HG02588 (cell line): ENCODE data around the gene SLC22A1.
"Not testable (repeated sequence)": the region's sequence is repeated elsewhere in the genome, so short reads cannot be mapped to it uniquely, and the experiment has no call there.

Experiments
- ATAC-seq: cut with Tn5 transposase; IDR thresholded peaks from one replicate; pipeline ENCODE4 v1.9.1; 2021; ENCODE audit warnings: mild to moderate bottlenecking, moderate library complexity; ENCODE audit not compliant: unreplicated experiment

The SLC22A1 gene

GRCh38 chr6:160093061-160093460, 28.6 kb upstream of the SLC22A1 start:
- ATAC-seq = no peak

GRCh38 chr6:160093946-160094345, 27.7 kb upstream of the SLC22A1 start:
- ATAC-seq = no peak

GRCh38 chr6:160095146-160095845, 26.3 kb upstream of the SLC22A1 start:
- ATAC-seq = no peak

GRCh38 chr6:160101277-160102205, 20.1 kb upstream of the SLC22A1 start:
- ATAC-seq = no peak

- no peak for ATAC-seq
Measured at GRCh38 chr6:160102399-160102798, 19.2 kb upstream of the SLC22A1 start.

GRCh38 chr6:160102956-160103824, 18.4 kb upstream of the SLC22A1 start:
- ATAC-seq = no peak

GRCh38 chr6:160103825-160104100, 17.9 kb upstream of the SLC22A1 start:
- no peak for ATAC-seq

- ATAC-seq = no peak
Measured at GRCh38 chr6:160104821-160105517, 16.6 kb upstream of the SLC22A1 start.

GRCh38 chr6:160106010-160106409, 15.6 kb upstream of the SLC22A1 start:
- no peak for ATAC-seq

GRCh38 chr6:160106701-160107100, 14.9 kb upstream of the SLC22A1 start:
- ATAC-seq = no peak

GRCh38 chr6:160108077-160108476, 13.5 kb upstream of the SLC22A1 start:
- no peak for ATAC-seq

GRCh38 chr6:160110586-160111123, 11.0 kb upstream of the SLC22A1 start:
- no peak for ATAC-seq

GRCh38 chr6:160111806-160112205, 9.8 kb upstream of the SLC22A1 start:
- no peak for ATAC-seq

GRCh38 chr6:160112628-160113299, 8.9 kb upstream of the SLC22A1 start:
- ATAC-seq = no peak

GRCh38 chr6:160114536-160114935, 7.1 kb upstream of the SLC22A1 start:
- not testable (repeated sequence) for ATAC-seq

- no peak for ATAC-seq
Measured at GRCh38 chr6:160115421-160115820, 6.2 kb upstream of the SLC22A1 start.

GRCh38 chr6:160116411-160116810, 5.2 kb upstream of the SLC22A1 start:
- ATAC-seq = no peak

- no peak for ATAC-seq
Measured at GRCh38 chr6:160117137-160117536, 4.5 kb upstream of the SLC22A1 start.

GRCh38 chr6:160118620-160119229, 2.9 kb upstream of the SLC22A1 start:
- no peak for ATAC-seq
